ENCODE data around the gene DYNC2I2.
A peak's percentile ranks its signal among the peaks of the same experiment; 100 is the strongest.

Gene DYNC2I2

DNA sequence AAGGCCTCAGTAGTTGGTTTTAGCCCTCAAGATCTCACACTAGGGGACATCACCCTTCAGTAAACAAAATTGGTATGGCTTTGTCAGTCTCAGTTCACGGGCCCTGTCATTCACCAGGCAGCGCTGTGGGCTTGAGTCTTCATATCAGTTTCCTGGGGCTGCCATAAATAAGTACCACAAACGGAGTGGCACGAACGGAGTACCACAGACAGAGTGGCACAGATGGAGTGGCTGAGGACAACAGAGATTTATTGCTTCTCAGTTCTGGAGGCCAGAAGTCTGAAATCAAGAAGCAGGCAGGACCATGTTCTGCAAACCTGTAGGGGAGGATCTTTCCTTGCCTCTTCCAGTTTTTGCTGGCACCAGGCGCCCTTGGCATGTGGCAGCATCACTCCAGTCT lies 37.5 kb downstream of the DYNC2I2 start:
- Histone ChIP-seq H3K27me3 (no peaks in the 10 kb centered on the region), H3K4me2 (no peak overlapping the region), H3K4me3 (no peak overlapping the region), H3K27ac (no peak overlapping the region), H3K4me1 (no peaks in the 10 kb centered on the region), H3K36me3 (peaks cover 99 to 100% (median 100%) of the 10 kb centered on the region in 11 experiments), H3K9ac (no peak overlapping the region), H3K9me3 (replicated peaks in 1 of 11) (no peaks in the 10 kb centered on the region), H4K20me1 (peaks cover 0 to 17% (median 0%) of the 10 kb centered on the region in 11 experiments; a peak in 4 of 22 replicates)
- TF ChIP-seq Cebpa-rat (IDR thresholded peaks at IDR 0.05), result no peak

DNA sequence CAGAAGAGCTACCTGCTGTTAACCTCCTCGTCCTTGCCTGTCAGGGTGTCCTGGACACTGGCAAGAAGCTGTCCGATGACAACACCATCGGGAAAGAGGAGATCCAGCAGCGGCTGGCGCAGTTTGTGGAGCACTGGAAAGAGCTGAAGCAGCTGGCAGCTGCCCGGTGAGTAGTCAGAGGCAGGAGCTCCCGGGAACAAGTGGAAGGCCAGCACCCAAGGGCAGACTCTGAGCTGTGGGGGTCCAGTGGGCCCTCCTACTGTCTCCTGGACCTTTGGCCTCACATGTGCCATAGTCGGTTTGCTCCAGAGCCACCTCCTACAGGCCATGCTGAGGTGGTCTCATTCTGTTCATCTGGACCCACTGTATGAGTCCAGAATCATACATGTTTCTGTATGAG lies 38.7 kb downstream of the DYNC2I2 start:
- Histone ChIP-seq H4K20me1 (peaks cover 0 to 19% (median 0%) of the 10 kb centered on the region in 11 experiments; a peak in 4 of 22 replicates), H3K36me3 (peaks cover 99 to 100% (median 100%) of the 10 kb centered on the region in 11 experiments), H3K9me3 (replicated peaks in 1 of 11) (no peaks in the 10 kb centered on the region), H3K4me2 (no peak overlapping the region), H3K27me3 (no peaks in the 10 kb centered on the region), H3K4me1 (no peaks in the 10 kb centered on the region), H3K27ac (no peak overlapping the region), H3K9ac (no peak overlapping the region), H3K4me3 (no peak overlapping the region)
- TF ChIP-seq Cebpa-rat (IDR thresholded peaks at IDR 0.05), result no peak

DNA sequence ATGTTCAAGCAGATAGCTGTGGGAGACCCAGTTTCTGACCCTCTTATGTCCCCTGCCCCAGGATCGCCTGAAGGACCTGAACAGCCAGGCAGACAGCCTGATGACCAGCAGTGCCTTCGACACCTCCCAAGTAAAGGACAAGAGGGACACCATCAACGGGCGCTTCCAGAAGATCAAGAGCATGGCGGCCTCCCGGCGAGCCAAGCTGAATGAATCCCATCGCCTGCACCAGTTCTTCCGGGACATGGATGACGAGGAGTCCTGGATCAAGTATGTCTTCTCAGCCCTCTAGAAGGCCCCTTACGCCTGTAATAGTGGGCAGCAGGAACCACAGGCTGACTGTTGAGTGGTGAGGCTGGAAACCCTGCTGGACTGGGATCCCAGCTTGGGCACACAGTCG lies 41.1 kb downstream of the DYNC2I2 start:
- H3K36me3 ChIP-seq, result peaks cover 99 to 100% (median 100%) of the 10 kb centered on the region in 11 experiments
- no peaks in the 10 kb centered on the region for H3K27me3 ChIP-seq
- H3K9ac ChIP-seq, result no peak overlapping the region
- no peak for TF ChIP-seq Cebpa-rat (IDR thresholded peaks at IDR 0.05)
- H3K4me3 ChIP-seq, result no peak overlapping the region
- no peak overlapping the region for H3K4me2 ChIP-seq
- no peaks in the 10 kb centered on the region for H3K4me1 ChIP-seq
- H4K20me1 ChIP-seq, result peaks cover 0 to 19% (median 0%) of the 10 kb centered on the region in 11 experiments; a peak in 4 of 22 replicates
- H3K9me3 ChIP-seq (replicated peaks in 1 of 11), result no peaks in the 10 kb centered on the region
- no peak overlapping the region for H3K27ac ChIP-seq

DNA sequence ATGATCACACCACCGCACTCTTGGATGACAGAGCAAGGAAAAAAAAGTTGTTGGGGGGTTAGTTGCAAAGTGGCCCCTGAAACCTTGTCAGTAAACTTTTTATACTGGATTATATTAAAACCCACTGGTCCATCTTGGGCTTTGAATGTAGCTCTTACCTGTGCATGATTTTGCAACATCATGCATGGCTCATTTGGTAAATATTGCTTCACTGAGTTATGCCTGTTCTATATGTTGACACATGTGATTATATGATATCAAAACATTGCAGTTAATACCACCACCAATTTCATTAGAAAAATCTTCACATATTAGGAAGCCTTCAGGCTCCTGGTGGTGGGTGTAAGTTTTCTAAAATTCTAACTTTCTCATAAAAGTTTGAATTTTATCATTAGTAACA lies 41.9 kb downstream of the DYNC2I2 start:
- Histone ChIP-seq H3K36me3 (peaks cover 99 to 100% (median 100%) of the 10 kb centered on the region in 11 experiments), H4K20me1 (peaks cover 0 to 12% (median 0%) of the 10 kb centered on the region in 11 experiments; a peak in 5 of 22 replicates), H3K9ac (no peak overlapping the region), H3K27me3 (no peaks in the 10 kb centered on the region), H3K9me3 (replicated peaks in 1 of 11) (no peaks in the 10 kb centered on the region), H3K4me2 (no peak overlapping the region), H3K4me1 (no peaks in the 10 kb centered on the region), H3K4me3 (no peak overlapping the region), H3K27ac (no peak overlapping the region)
- TF ChIP-seq Cebpa-rat (IDR thresholded peaks at IDR 0.05), result no peak

DNA sequence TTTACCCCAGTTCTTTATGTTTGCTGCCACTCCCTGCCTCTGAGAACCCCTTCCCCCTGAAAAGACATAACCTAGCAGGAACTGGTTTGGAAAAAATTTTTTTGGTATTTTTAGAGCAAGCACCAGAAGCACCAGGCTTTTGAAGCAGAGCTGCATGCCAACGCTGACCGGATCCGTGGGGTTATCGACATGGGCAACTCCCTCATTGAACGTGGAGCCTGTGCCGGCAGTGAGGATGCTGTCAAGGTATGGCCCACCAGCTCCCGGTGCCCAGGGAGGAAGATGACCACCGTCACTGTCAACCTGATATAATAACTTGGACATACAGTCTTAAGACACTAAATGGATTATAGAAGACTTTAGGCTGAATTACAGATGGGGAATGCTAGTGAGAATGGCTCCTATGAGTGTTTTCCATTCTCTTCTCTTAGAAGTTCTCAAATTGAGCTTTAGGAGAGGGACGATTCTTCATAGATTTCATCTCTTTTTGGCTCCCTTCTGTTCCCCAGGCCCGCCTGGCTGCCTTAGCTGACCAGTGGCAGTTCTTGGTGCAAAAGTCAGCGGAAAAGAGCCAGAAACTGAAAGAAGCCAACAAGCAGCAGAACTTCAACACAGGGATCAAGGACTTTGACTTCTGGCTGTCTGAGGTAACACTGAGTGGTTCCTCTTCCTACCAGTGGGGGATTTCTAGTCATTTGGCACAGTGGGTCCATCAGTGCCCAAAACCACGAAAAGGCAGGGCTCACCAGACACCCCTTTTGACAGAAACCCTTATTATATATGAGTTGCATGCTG lies 44.9 kb downstream of the DYNC2I2 start:
- H3K4me2 ChIP-seq, result no peak overlapping the region
- no peak for TF ChIP-seq Cebpa-rat (IDR thresholded peaks at IDR 0.05)
- peaks cover 0 to 8% (median 0%) of the 10 kb centered on the region in 11 experiments; a peak in 3 of 22 replicates for H4K20me1 ChIP-seq
- H3K27me3 ChIP-seq, result no peaks in the 10 kb centered on the region
- H3K36me3 ChIP-seq, result peaks cover 99 to 100% (median 100%) of the 10 kb centered on the region in 11 experiments
- no peaks in the 10 kb centered on the region for H3K9me3 ChIP-seq (replicated peaks in 1 of 11)
- H3K4me3 ChIP-seq, result no peak overlapping the region
- H3K27ac ChIP-seq, result no peak overlapping the region
- H3K9ac ChIP-seq, result no peak overlapping the region
- H3K4me1 ChIP-seq, result no peaks in the 10 kb centered on the region

DNA sequence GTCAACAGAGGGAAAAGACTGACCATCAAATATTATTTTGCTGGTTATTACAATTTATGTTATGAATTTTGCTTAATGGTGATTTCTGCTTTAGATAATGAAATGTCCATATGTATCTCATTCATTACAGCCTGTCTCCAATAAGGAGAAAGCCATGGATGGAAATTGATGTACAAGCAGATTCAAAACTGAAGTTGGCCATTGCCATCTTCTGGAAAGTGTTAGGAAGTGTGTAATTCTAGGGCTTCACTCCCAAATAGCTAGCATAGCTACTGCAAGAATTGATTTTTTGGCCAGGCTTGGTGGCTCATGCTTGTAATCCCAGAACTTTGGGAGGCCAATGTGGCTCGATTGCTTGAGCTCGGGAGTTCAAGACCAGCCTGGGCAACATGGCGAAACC lies 45.8 kb downstream of the DYNC2I2 start:
- no peak overlapping the region for H3K9ac ChIP-seq
- H3K4me2 ChIP-seq, result no peak overlapping the region
- TF ChIP-seq Cebpa-rat (IDR thresholded peaks at IDR 0.05), result no peak
- H3K9me3 ChIP-seq (replicated peaks in 1 of 11), result no peaks in the 10 kb centered on the region
- no peak overlapping the region for H3K4me3 ChIP-seq
- H4K20me1 ChIP-seq, result peaks cover 0 to 8% (median 0%) of the 10 kb centered on the region in 11 experiments; a peak in 3 of 22 replicates
- H3K27ac ChIP-seq, result no peak overlapping the region
- no peaks in the 10 kb centered on the region for H3K4me1 ChIP-seq
- H3K36me3 ChIP-seq, result peaks cover 96 to 100% (median 99%) of the 10 kb centered on the region in 11 experiments
- H3K27me3 ChIP-seq, result no peaks in the 10 kb centered on the region

DNA sequence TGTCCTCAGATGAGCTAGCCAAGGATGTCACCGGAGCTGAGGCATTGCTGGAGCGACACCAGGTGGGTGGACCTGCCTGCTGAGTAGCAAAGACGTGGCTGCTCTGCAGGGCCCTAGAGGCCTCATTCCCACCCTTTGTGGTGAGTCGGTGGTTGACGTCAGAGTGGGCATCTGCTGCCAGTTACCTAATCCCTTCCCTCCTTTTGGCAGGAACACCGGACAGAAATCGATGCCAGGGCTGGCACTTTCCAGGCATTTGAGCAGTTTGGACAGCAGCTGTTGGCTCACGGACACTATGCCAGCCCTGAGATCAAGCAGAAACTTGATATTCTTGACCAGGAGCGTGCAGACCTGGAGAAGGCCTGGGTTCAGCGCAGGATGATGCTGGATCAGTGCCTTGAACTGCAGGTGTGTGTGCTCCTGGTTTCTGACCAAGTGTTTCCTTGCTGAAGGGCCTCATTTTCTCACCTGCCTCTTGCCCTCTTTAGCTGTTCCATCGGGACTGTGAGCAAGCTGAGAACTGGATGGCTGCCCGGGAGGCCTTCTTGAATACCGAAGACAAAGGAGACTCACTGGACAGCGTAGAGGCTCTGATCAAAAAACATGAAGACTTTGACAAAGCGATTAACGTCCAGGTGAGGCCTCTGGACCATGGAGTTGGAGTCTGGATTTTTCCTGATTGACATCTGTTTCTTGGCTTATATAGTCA lies 48.9 kb downstream of the DYNC2I2 start:
- H3K9me3 ChIP-seq (replicated peaks in 1 of 11), result no peaks in the 10 kb centered on the region
- H3K36me3 ChIP-seq, result peaks cover 95 to 100% (median 99%) of the 10 kb centered on the region in 11 experiments
- H3K4me3 ChIP-seq, result no peak overlapping the region
- H3K27me3 ChIP-seq, result no peaks in the 10 kb centered on the region
- TF ChIP-seq Cebpa-rat (IDR thresholded peaks at IDR 0.05), result no peak
- H3K27ac ChIP-seq, result no peak overlapping the region
- H3K4me1 ChIP-seq, result no peaks in the 10 kb centered on the region
- H3K4me2 ChIP-seq, result no peak overlapping the region
- H3K9ac ChIP-seq, result 0 out of 22 replicates have a peak overlapping the region, but pooled peaks of 1 of the 11 experiments have one; percentile 6
- H4K20me1 ChIP-seq, result peaks cover 0 to 6% (median 0%) of the 10 kb centered on the region in 11 experiments; a peak in 3 of 22 replicates

DNA sequence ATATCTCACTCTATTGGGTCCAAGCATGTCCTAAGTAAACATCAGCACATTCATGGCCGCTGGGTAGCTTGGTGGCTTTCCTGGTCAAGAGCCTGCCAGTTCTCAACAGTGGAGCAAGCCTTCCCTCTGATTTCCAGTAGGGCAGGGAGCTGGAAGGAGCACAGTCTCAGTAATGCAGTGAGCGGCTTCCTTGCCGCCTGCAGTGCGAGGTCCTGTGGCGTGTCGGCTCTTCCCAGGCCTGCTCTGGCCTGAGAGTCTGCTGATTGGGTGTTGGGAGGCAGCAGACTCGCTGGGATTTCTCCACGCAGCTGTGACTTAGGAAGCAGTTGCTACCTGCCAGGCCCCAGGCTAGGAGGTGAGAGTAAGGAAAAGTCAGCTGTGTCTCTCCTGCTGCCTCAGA lies 53.0 kb downstream of the DYNC2I2 start:
- H3K9me3 ChIP-seq (replicated peaks in 1 of 11), result no peaks in the 10 kb centered on the region
- peaks cover 0 to 11% (median 0%) of the 10 kb centered on the region in 11 experiments; a peak in 2 of 22 replicates for H4K20me1 ChIP-seq
- H3K4me2 ChIP-seq, result no peak overlapping the region
- peak overlapping the region in 1 of 11 experiments; percentile 23; a peak in 1 of 22 replicates for H3K9ac ChIP-seq
- no peak for TF ChIP-seq Cebpa-rat (IDR thresholded peaks at IDR 0.05)
- H3K27ac ChIP-seq, result no peak overlapping the region
- H3K36me3 ChIP-seq, result peaks cover 95 to 100% (median 99%) of the 10 kb centered on the region in 11 experiments
- H3K27me3 ChIP-seq, result no peaks in the 10 kb centered on the region
- no peaks in the 10 kb centered on the region for H3K4me1 ChIP-seq
- H3K4me3 ChIP-seq, result no peak overlapping the region

DNA sequence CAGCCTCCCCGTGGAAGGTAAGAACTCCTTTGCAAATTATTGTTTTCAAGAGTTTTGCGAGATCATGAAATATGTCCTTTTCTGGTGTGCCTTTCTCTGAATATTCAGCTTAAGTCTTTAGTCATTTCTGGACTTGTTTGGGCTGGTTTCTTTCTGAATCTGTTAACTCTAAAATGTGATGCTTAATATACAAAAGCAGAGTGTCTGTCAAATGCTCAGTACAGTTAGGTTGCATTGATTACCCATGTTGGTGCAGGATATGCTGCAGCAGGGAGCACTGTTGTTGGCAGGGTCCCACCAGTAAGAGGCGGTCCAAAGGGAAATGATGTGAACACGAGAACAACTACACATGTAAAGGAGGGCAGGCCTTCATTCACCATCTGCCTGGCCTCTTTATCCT lies 56.5 kb downstream of the DYNC2I2 start:
- H3K36me3 ChIP-seq, result peaks cover 96 to 100% (median 100%) of the 10 kb centered on the region in 11 experiments
- no peak for TF ChIP-seq Cebpa-rat (IDR thresholded peaks at IDR 0.05)

More for the DNA sequence above, 56.5 kb downstream of the DYNC2I2 start:
- Histone ChIP-seq H3K4me1 (no peaks in the 10 kb centered on the region), H3K27ac (no peak overlapping the region), H4K20me1 (peaks cover 0 to 11% (median 0%) of the 10 kb centered on the region in 11 experiments; a peak in 2 of 22 replicates), H3K4me3 (no peak overlapping the region), H3K27me3 (no peaks in the 10 kb centered on the region), H3K9ac (no peak overlapping the region), H3K9me3 (replicated peaks in 1 of 11) (no peaks in the 10 kb centered on the region), H3K4me2 (no peak overlapping the region)
